K562 (cell line): ENCODE data around the gene KAT7. TPM values are rescaled to one million over a fixed set of nuclear protein-coding genes. Genes with fewer than 3 reads are reported as not detected.

Experiments used
- ATAC-seq: fragments of 200-7000 bp; cut with Tn5 transposase; 3 replicates; pipeline ENCODE4 v1.9.1; 2020; ENCODE audit warnings: moderate library complexity
- BruUV-seq: library from RNA; stranded (reverse); fragments of 400-500 nt; replicated peaks from 2 replicates; lab custom pipeline; 2021; lab: Mats Ljungman, UMichigan
- CTCF ChIA-PET: fragments of 300-600 bp; formaldehyde crosslinking; extraction: SDS; loops from one replicate; lab custom pipeline; 2021; ENCODE audit warnings: low intra/inter-chr PET ratio; lab: Yijun Ruan, JAX
- POLR2A ChIA-PET: fragments of 300-600, 350-650 bp; sonication (Branson Sonifier 250); formaldehyde crosslinking; extraction: SDS; loops from one replicate; lab custom pipeline; 2021; ENCODE audit warnings: antibody characterized with exemption, inconsistent platforms; lab: Yijun Ruan, JAX
- DNase-seq, 4 experiments: peaks; one replicate each; pipeline versions ENCODE4 v3.0.0 to v3.0.0-alpha.2; 2011 to 2018; ENCODE audit warnings: low spot score in 3 of 4, mixed read lengths in 3 of 4; ENCODE audit errors: extremely low read depth in 1 of 4
- FAIRE-seq: peaks from 2 replicates; lab custom pipeline; 2011; peaks lifted over from hg19 to GRCh38; lab: Jason Lieb, UNC
- H2AFZ ChIP-seq: 2 replicates; pipeline ENCODE4 v1.6.0; 2011; ENCODE audit warnings: low read depth, low read length, control low read depth, inconsistent platforms
- H3K27ac ChIP-seq: fragments of 200-600 bp; 3 replicates; pipeline ENCODE4 v1.8.0; 2011; ENCODE audit warnings: low read depth, mild to moderate bottlenecking, control low read depth, inconsistent platforms, low read length, moderate library complexity, mixed read lengths; ENCODE audit errors: extremely low read depth
- H3K27me3 ChIP-seq, 2 experiments: fragments of 300-600 bp in 1 of 2; 2 replicates in 1 of 2; 3 replicates in 1 of 2; pipeline versions ENCODE4 v1.6.0 to v1.8.0; 2011; ENCODE audit warnings: inconsistent platforms in 2 of 2, low read length in 2 of 2, mild to moderate bottlenecking in 1 of 2, mixed read lengths in 1 of 2, moderate library complexity in 1 of 2; ENCODE audit not compliant: control insufficient read depth in 2 of 2, insufficient read depth in 2 of 2
- H3K36me3 ChIP-seq: fragments of 300-600 bp; 3 replicates; pipeline ENCODE4 v1.8.0; 2011; ENCODE audit warnings: mild to moderate bottlenecking, low read length, inconsistent platforms; ENCODE audit not compliant: control insufficient read depth, insufficient read depth
- H3K4me1 ChIP-seq, 2 experiments: fragments of 200-600 bp in 1 of 2; replicated peaks in 1 of 2; 2 replicates in 1 of 2; 3 replicates in 1 of 2; pipeline versions ENCODE4 v1.5.1 to v1.8.0; 2011; ENCODE audit warnings: inconsistent platforms in 2 of 2, low read length in 2 of 2, mild to moderate bottlenecking in 1 of 2, mixed read lengths in 1 of 2, moderate library complexity in 1 of 2; ENCODE audit not compliant: control insufficient read depth in 2 of 2, insufficient read depth in 2 of 2
- H3K4me2 ChIP-seq: 2 replicates; pipeline ENCODE4 v1.6.1; 2011; ENCODE audit warnings: low read length, control low read depth, inconsistent platforms, mixed read lengths; ENCODE audit not compliant: insufficient read depth
- H3K4me3 ChIP-seq: fragments of 200-600 bp; sonication (generic), shearing (Covaris generic); 2 replicates; pipeline ENCODE4 v1.5.1; 2016; ENCODE audit warnings: control low read depth, inconsistent platforms
- H3K79me2 ChIP-seq: fragments of 200-600 bp; 3 replicates; pipeline ENCODE4 v1.8.0; 2011; ENCODE audit warnings: low read length, inconsistent platforms; ENCODE audit not compliant: control insufficient read depth, insufficient read depth
- H3K9ac ChIP-seq, 2 experiments: 2 replicates each; pipeline versions ENCODE4 v1.6.0 to v1.6.1; 2011; ENCODE audit warnings: low read depth in 2 of 2, low read length in 2 of 2, control low read depth in 1 of 2, inconsistent platforms in 1 of 2, mild to moderate bottlenecking in 1 of 2, mixed read lengths in 1 of 2; ENCODE audit not compliant: insufficient read depth in 1 of 2
- H3K9me1 ChIP-seq: one replicate; pipeline ENCODE4 v1.6.0; 2011; ENCODE audit warnings: inconsistent platforms, mild to moderate bottlenecking, low read length, moderate library complexity; ENCODE audit not compliant: control insufficient read depth, insufficient read depth
- H3K9me3 ChIP-seq: replicated peaks from 2 replicates; pipeline ENCODE4 v1.5.1; 2011; ENCODE audit warnings: low read depth, low read length, inconsistent platforms; ENCODE audit not compliant: control insufficient read depth, insufficient read depth
- H4K20me1 ChIP-seq: replicated peaks from 2 replicates; pipeline ENCODE4 v1.6.1; 2011; ENCODE audit warnings: low read length, inconsistent platforms, mixed read lengths; ENCODE audit not compliant: control insufficient read depth, insufficient read depth
- HIVEP1 ChIP-seq: fragments of 250-450 bp; sonication (Bioruptor Pico); IDR thresholded peaks from 2 replicates; pipeline ENCODE4 v1.4.0; 2020; ENCODE audit warnings: mild to moderate bottlenecking
- KDM5B ChIP-seq: fragments of 200-600 bp; sonication (generic); IDR thresholded peaks from 2 replicates; pipeline ENCODE4 v1.6.1; 2012; ENCODE audit warnings: low read depth, mild to moderate bottlenecking, moderate library complexity, low read length, control low read depth, inconsistent platforms; ENCODE audit not compliant: insufficient replicate concordance
- NR2C2 ChIP-seq, 2 experiments: fragments of 200-800 bp in 1 of 2; sonication (Bioruptor generic) in 1 of 2; sonication (generic) in 1 of 2; formaldehyde crosslinking in 1 of 2; IDR thresholded peaks; 2 replicates each; pipeline versions ENCODE4 v1.6.1 to v1.8.0; 2016 to 2022; ENCODE audit warnings: mild to moderate bottlenecking in 1 of 2, missing compliant biosample characterization in 1 of 2, missing genetic modification characterization in 1 of 2, missing genetic modification reagents in 1 of 2
- ZNF134 ChIP-seq: fragments of 250-450 bp; sonication (Bioruptor Pico); conservative IDR thresholded peaks from 2 replicates; pipeline ENCODE4 v1.4.0; 2020
- WGBS: fragments of 100-300 bp; shearing (Covaris generic); methylation state at CpG from one replicate; pipeline ENCODE4 v1.1.6; 2016; ENCODE audit warnings: low coverage, mixed read lengths; ENCODE audit not compliant: insufficient coverage; ENCODE audit errors: missing lambda C conversion rate; 5-methylcytosine and 5-hydroxymethylcytosine counted together
- in situ Hi-C: fragments of 300-500 bp; cut with MboI; formaldehyde crosslinking; loops from 4 replicates; pipeline ENCODE4 v1.15.0; 2018; ENCODE audit warnings: inconsistent platforms, mixed read lengths
- intact Hi-C: fragments of 100-400 bp; cut with micrococcal nuclease; formaldehyde crosslinking; loops from 2 replicates; pipeline ENCODE4 v1.14.2; 2022
- polyA plus RNA-seq, 8 experiments: library from polyadenylated mRNA; depleted of rRNA in 4 of 8; stranded (reverse) in 5 of 8; unstranded in 3 of 8; fragments of >200 nt; fragmentation: Nextera tagmentation in 2 of 8; fragmentation: Illumina TruSeq in 1 of 8; extraction: Ambion mirVana in 2 of 8; extraction: Trizol in 1 of 8; gene quantifications; 2 replicates each; pipeline versions ENCODE4 v1.2.1 to v1.2.3, GENCODE V29; 2011 to 2014; ENCODE audit warnings: inconsistent platforms in 1 of 8, missing spikeins in 1 of 8
- total RNA-seq, 7 experiments: library from RNA; depleted of rRNA in 6 of 7; stranded (reverse); fragments of >200 nt in 6 of 7; fragmentation: Illumina TruSeq in 2 of 7; extraction: Trizol in 2 of 7; gene quantifications; 2 replicates each; pipeline versions ENCODE4 v1.2.1 to v1.2.3, GENCODE V29; 2011 to 2021; ENCODE audit warnings: low replicate concordance in 1 of 7

The KAT7 gene
- total and polyA plus RNA-seq, 9 of the 15 experiments (the other 6 are each of a cell fraction or from before 2014, with no cell fraction given), result 10.8 to 57.3 (median 34.8) TPM

- FAIRE-seq, result no peak
- WGBS, result 94% methylated on average over 2 of the region's 3 CpGs
Observed at GRCh38 chr17:49793309-49793708, 4.8 kb downstream of the KAT7 start.

DNA sequence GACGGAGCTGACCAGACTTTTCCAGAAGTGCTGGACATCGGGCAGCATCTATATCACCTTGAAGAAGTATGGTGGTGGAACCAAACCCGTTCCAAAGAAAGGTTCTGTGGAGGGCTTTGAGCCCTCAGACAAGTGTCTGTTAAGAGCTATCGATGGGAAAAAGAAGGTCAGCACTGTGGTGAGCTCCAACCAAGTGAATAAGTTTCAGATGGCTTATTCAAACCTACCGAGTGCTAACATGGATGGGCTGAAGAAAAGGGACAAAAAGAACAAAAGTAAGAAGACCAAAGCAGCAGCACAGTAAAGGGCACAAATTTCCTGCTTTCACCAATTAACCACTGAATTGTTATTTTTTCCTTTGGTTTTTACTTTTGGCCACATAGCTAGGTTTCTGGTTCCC lies 6.9 kb downstream of the KAT7 start:
- BruUV-seq, result no TSS peak
- Histone ChIP-seq H3K27me3 (no peaks in the 10 kb centered on the region), H3K9me3 (no peaks in the 10 kb centered on the region), H3K9me1 (no peaks in the 10 kb centered on the region), H3K27ac (no peak overlapping the region), H2AFZ (no peak overlapping the region), H3K36me3 (peaks cover 92% of the 10 kb centered on the region), H3K9ac (no peak overlapping the region), H3K4me1 (no peaks in the 10 kb centered on the region), H3K4me3 (no peak overlapping the region), H3K4me2 (no peak overlapping the region), H3K79me2 (peaks cover 68% of the 10 kb centered on the region), H4K20me1 (no peaks in the 10 kb centered on the region; the same call in 1 of the 2 replicates)
- no peak for ATAC-seq
- no peak for FAIRE-seq
- TF ChIP-seq KDM5B (no peak), HIVEP1 (CRISPR knock-in tag) (no peak), NR2C2 (CRISPR knock-in tag; IDR thresholded peaks at IDR 0.05) (no peak), NR2C2 (tag; IDR thresholded peaks at IDR 0.05) (no peak)
- in situ Hi-C loops, result no loop called here
- ChIA-PET CTCF (no interaction called here), POLR2A (interaction anchor here (0.6 to 1.6 kb wide), 3 partner anchors 8 to 100 kb away, joined by 3 to 4 read pairs (median 3); no protein-coding TSS in a partner anchor)
- 93% methylated on average over 5 of the region's 5 CpGs for WGBS
- intact Hi-C loops, result no loop called here
- no peak for DNase-seq

More at GRCh38 chr17:49793309-49793708, 4.8 kb downstream of the KAT7 start:
- Histone ChIP-seq H3K9ac (no peak overlapping the region), H3K79me2 (peaks cover 76% of the 10 kb centered on the region), H2AFZ (no peak overlapping the region), H4K20me1 (peaks cover 9% of the 10 kb centered on the region), H3K4me2 (no peak overlapping the region), H3K9me3 (no peaks in the 10 kb centered on the region), H3K9me1 (no peaks in the 10 kb centered on the region), H3K4me1 (peaks cover 6 to 10% of the 10 kb centered on the region in 2 experiments; a peak in 4 of 5 replicates), H3K27me3 (no peaks in the 10 kb centered on the region), H3K36me3 (peaks cover 84% of the 10 kb centered on the region), H3K27ac (no peak overlapping the region), H3K4me3 (no peak overlapping the region)
- DNase-seq (no peak), ATAC-seq (no peak)
- POLR2A ChIA-PET, result no interaction called here
- in situ Hi-C loops, result no loop called here
- CTCF ChIA-PET, result no interaction called here
- BruUV-seq, result no TSS peak
- intact Hi-C loops, result no loop called here
- TF ChIP-seq ZNF134 (CRISPR knock-in tag), result no peak
